ENCODE measurements around the gene SLCO6A1. TPM values are rescaled to one million over a fixed set of nuclear protein-coding genes. Genes with fewer than 3 reads are reported as not detected.

Gene SLCO6A1
- total RNA-seq, 1 experiment from 2014 or later, result not detected

- Histone ChIP-seq H3K27me3 (ENCODE audit: low read length) (peaks cover 14% of the 10 kb centered on the region), H3K9me3 (ENCODE audit: low read length) (no peaks in the 10 kb centered on the region), H4K20me1 (ENCODE audit: low read length) (no peaks in the 10 kb centered on the region), H3K4me3 (ENCODE audit: low read length) (no peak overlapping the region), H3K36me3 (ENCODE audit: low read depth, low read length) (no peaks in the 10 kb centered on the region), H2AFZ (ENCODE audit: low read length) (no peak overlapping the region), H3K4me1 (ENCODE audit: insufficient read depth, low read length) (no peaks in the 10 kb centered on the region), H3F3A (ENCODE audit: low read length, unreplicated experiment) (no peaks in the 10 kb centered on the region), H3K9ac (ENCODE audit: low read length) (no peak overlapping the region), H3K4me2 (ENCODE audit: low read length) (no peak overlapping the region), H3K27ac (ENCODE audit: low read length) (no peak overlapping the region), H3K9me2 (replicated peaks; ENCODE audit: low read length) (no peaks in the 10 kb centered on the region), H3K79me2 (ENCODE audit: low read length) (no peaks in the 10 kb centered on the region)
- ChIA-PET CTCF (no interaction called here), POLR2A (ENCODE audit: unreplicated experiment) (no interaction called here)
- no TSS peak for BruUV-seq (replicated peaks)
- DNase-seq, result no peak
- intact Hi-C loops (cut with micrococcal nuclease), result no loop called here
- ATAC-seq, result no peak
- TF ChIP-seq EZH2phosphoT487 (IDR thresholded peaks at IDR 0.05; ENCODE audit: borderline replicate concordance, low read length), result no peak
- TF ChIP-seq, protein P1, sequence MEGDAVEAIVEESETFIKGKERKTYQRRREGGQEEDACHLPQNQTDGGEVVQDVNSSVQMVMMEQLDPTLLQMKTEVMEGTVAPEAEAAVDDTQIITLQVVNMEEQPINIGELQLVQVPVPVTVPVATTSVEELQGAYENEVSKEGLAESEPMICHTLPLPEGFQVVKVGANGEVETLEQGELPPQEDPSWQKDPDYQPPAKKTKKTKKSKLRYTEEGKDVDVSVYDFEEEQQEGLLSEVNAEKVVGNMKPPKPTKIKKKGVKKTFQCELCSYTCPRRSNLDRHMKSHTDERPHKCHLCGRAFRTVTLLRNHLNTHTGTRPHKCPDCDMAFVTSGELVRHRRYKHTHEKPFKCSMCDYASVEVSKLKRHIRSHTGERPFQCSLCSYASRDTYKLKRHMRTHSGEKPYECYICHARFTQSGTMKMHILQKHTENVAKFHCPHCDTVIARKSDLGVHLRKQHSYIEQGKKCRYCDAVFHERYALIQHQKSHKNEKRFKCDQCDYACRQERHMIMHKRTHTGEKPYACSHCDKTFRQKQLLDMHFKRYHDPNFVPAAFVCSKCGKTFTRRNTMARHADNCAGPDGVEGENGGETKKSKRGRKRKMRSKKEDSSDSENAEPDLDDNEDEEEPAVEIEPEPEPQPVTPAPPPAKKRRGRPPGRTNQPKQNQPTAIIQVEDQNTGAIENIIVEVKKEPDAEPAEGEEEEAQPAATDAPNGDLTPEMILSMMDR (conservative IDR thresholded peaks at IDR 0.05; ENCODE audit: low read depth, low read length), result no peak
Observed at GRCh38 chr5:102532123-102532522, 33.3 kb upstream of the SLCO6A1 start.

- intact Hi-C loops (cut with micrococcal nuclease), result no loop called here
- TF ChIP-seq EZH2 (IDR thresholded peaks at IDR 0.05; ENCODE audit: low read length, unreplicated experiment) (no peak), EZH2phosphoT487 (IDR thresholded peaks at IDR 0.05; ENCODE audit: borderline replicate concordance, low read length) (no peak)
- TF ChIP-seq, protein P1 (conservative IDR thresholded peaks at IDR 0.05; ENCODE audit: low read depth, low read length), result no peak
- Histone ChIP-seq H3K9me2 (replicated peaks; ENCODE audit: low read length) (no peaks in the 10 kb centered on the region), H3K9ac (ENCODE audit: low read length) (no peak overlapping the region), H3K9me3 (ENCODE audit: low read length) (no peaks in the 10 kb centered on the region), H3K4me2 (ENCODE audit: low read length) (no peak overlapping the region), H3K27ac (ENCODE audit: low read length) (no peak overlapping the region), H2AFZ (ENCODE audit: low read length) (no peak overlapping the region), H3K27me3 (ENCODE audit: low read length) (peaks cover 14% of the 10 kb centered on the region), H4K20me1 (ENCODE audit: low read length) (no peaks in the 10 kb centered on the region), H3K4me1 (ENCODE audit: insufficient read depth, low read length) (no peaks in the 10 kb centered on the region), H3K79me2 (ENCODE audit: low read length) (no peaks in the 10 kb centered on the region), H3K36me3 (ENCODE audit: low read depth, low read length) (no peaks in the 10 kb centered on the region), H3F3A (ENCODE audit: low read length, unreplicated experiment) (no peaks in the 10 kb centered on the region), H3K4me3 (ENCODE audit: low read length) (no peak overlapping the region)
- DNase-seq (no peak), ATAC-seq (no peak)
- BruUV-seq (replicated peaks), result no TSS peak
- POLR2A ChIA-PET (ENCODE audit: unreplicated experiment), result no interaction called here
- CTCF ChIA-PET, result no interaction called here
Observed at GRCh38 chr5:102531506-102531905, 32.7 kb upstream of the SLCO6A1 start.

GRCh38 chr5:102529447-102529846, 30.6 kb upstream of the SLCO6A1 start:
- TF ChIP-seq EZH2phosphoT487 (IDR thresholded peaks at IDR 0.05; ENCODE audit: borderline replicate concordance, low read length), result no peak
- TF ChIP-seq, protein P1 (conservative IDR thresholded peaks at IDR 0.05; ENCODE audit: low read depth, low read length), result no peak
- no peak for TF ChIP-seq EZH2 (IDR thresholded peaks at IDR 0.05; ENCODE audit: low read length, unreplicated experiment)
- Histone ChIP-seq H3K4me1 (ENCODE audit: insufficient read depth, low read length) (no peaks in the 10 kb centered on the region), H3K9me2 (replicated peaks; ENCODE audit: low read length) (no peaks in the 10 kb centered on the region), H3F3A (ENCODE audit: low read length, unreplicated experiment) (no peaks in the 10 kb centered on the region), H4K20me1 (ENCODE audit: low read length) (no peaks in the 10 kb centered on the region), H3K27me3 (ENCODE audit: low read length) (peaks cover 20% of the 10 kb centered on the region), H3K4me2 (ENCODE audit: low read length) (no peak overlapping the region), H3K79me2 (ENCODE audit: low read length) (no peaks in the 10 kb centered on the region), H3K9me3 (ENCODE audit: low read length) (no peaks in the 10 kb centered on the region), H3K27ac (ENCODE audit: low read length) (no peak overlapping the region), H3K4me3 (ENCODE audit: low read length) (no peak overlapping the region), H2AFZ (ENCODE audit: low read length) (no peak overlapping the region), H3K9ac (ENCODE audit: low read length) (no peak overlapping the region), H3K36me3 (ENCODE audit: low read depth, low read length) (no peaks in the 10 kb centered on the region)
- intact Hi-C loops (cut with micrococcal nuclease), result no loop called here
- ATAC-seq, result no peak
- DNase-seq, result no peak
- BruUV-seq (replicated peaks), result no TSS peak
- ChIA-PET POLR2A (ENCODE audit: unreplicated experiment) (no interaction called here), CTCF (no interaction called here)
